Endothelial cell of umbilical vein (primary cell): ENCODE data around the gene SPON2. TPM values are rescaled to one million over a fixed set of nuclear protein-coding genes. Genes with fewer than 3 reads are reported as not detected.

Experiments used
- BruUV-seq: library from RNA; stranded (reverse); fragments of 400-500 nt; replicated peaks from 2 replicates; lab custom pipeline; 2021; lab: Mats Ljungman, UMichigan
- CTCF ChIA-PET: fragments of 300-600, 350-600 bp; sonication (Branson Sonifier 250); formaldehyde crosslinking; loops from one replicate; lab custom pipeline; 2021; ENCODE audit warnings: antibody characterized with exemption, inconsistent platforms; lab: Charles Lee
- POLR2A ChIA-PET: fragments of 300-600, 350-600 bp; sonication (Branson Sonifier 250); formaldehyde crosslinking; loops from one replicate; lab custom pipeline; 2021; ENCODE audit warnings: antibody characterized with exemption, inconsistent platforms; lab: Charles Lee
- DNase-seq: peaks from one replicate; pipeline ENCODE4 v3.0.0-alpha.2; 2011; ENCODE audit warnings: low read depth, low spot score
- FAIRE-seq: peaks from 2 replicates; lab custom pipeline; 2011; peaks lifted over from hg19 to GRCh38; lab: Jason Lieb, UNC
- H2AFZ ChIP-seq: 2 replicates; pipeline ENCODE4 v1.6.0; 2012; ENCODE audit warnings: low read depth, low read length, control low read depth, inconsistent platforms
- H3K27ac ChIP-seq: 2 replicates; pipeline ENCODE4 v1.5.1; 2011; ENCODE audit warnings: low read depth, mild to moderate bottlenecking, control low read depth, low read length, moderate library complexity; ENCODE audit not compliant: insufficient read depth
- H3K27me3 ChIP-seq, 2 experiments: 2 replicates each; pipeline versions ENCODE4 v1.6.0 to v1.6.1; 2011; ENCODE audit warnings: low read length in 2 of 2, mixed read lengths in 1 of 2; ENCODE audit not compliant: control insufficient read depth in 2 of 2, insufficient read depth in 2 of 2
- H3K36me3 ChIP-seq, 2 experiments: 2 replicates in 1 of 2; 3 replicates in 1 of 2; pipeline ENCODE4 v1.5.1; 2011; ENCODE audit warnings: low read length in 2 of 2, mild to moderate bottlenecking in 1 of 2, moderate library complexity in 1 of 2; ENCODE audit not compliant: control insufficient read depth in 2 of 2, insufficient read depth in 2 of 2; ENCODE audit errors: extremely low read depth in 1 of 2
- H3K4me1 ChIP-seq: 3 replicates; pipeline ENCODE4 v1.5.1; 2011; ENCODE audit warnings: mild to moderate bottlenecking, low read length; ENCODE audit not compliant: control insufficient read depth, insufficient read depth; ENCODE audit errors: extremely low read depth
- H3K4me2 ChIP-seq: 2 replicates; pipeline ENCODE4 v1.6.1; 2011; ENCODE audit warnings: low read length, control low read depth, mixed read lengths; ENCODE audit not compliant: insufficient read depth
- H3K4me3 ChIP-seq, 3 experiments: fragments of 200-600 bp in 1 of 3; sonication (generic), shearing (Covaris generic) in 1 of 3; replicated peaks in 1 of 3; 2 replicates each; pipeline ENCODE4 v1.5.1; 2011 to 2016; ENCODE audit warnings: control low read depth in 3 of 3, low read length in 3 of 3, mild to moderate bottlenecking in 2 of 3, inconsistent platforms in 1 of 3, low read depth in 1 of 3, moderate library complexity in 1 of 3; ENCODE audit not compliant: insufficient read depth in 1 of 3
- H3K79me2 ChIP-seq: 2 replicates; pipeline ENCODE4 v1.6.0; 2012; ENCODE audit warnings: low read length, inconsistent platforms; ENCODE audit not compliant: control insufficient read depth, insufficient read depth
- H3K9ac ChIP-seq: replicated peaks from 2 replicates; pipeline ENCODE3; 2011; ENCODE audit warnings: low read length, control low read depth; ENCODE audit not compliant: insufficient read depth; ENCODE audit errors: extremely low read depth
- H3K9me1 ChIP-seq: replicated peaks from 3 replicates; pipeline ENCODE4 v1.6.0; 2011; ENCODE audit warnings: mild to moderate bottlenecking, low read length; ENCODE audit not compliant: control insufficient read depth, insufficient read depth; ENCODE audit errors: extremely low read depth
- H3K9me3 ChIP-seq: replicated peaks from 2 replicates; pipeline ENCODE4 v1.5.1; 2012; ENCODE audit warnings: low read length, inconsistent platforms; ENCODE audit not compliant: control insufficient read depth, insufficient read depth
- H4K20me1 ChIP-seq: replicated peaks from 2 replicates; pipeline ENCODE3; 2011; ENCODE audit warnings: mild to moderate bottlenecking, low read length; ENCODE audit not compliant: control insufficient read depth, insufficient read depth; ENCODE audit errors: extremely low read depth
- EZH2 ChIP-seq: IDR thresholded peaks from 2 replicates; pipeline ENCODE4 v1.6.1; 2012; ENCODE audit warnings: borderline replicate concordance, low read depth, mild to moderate bottlenecking, moderate library complexity, low read length, inconsistent platforms; ENCODE audit not compliant: severe bottlenecking
- FOS ChIP-seq: IDR thresholded peaks from 2 replicates; pipeline ENCODE4 v1.6.1; 2011; ENCODE audit warnings: mild to moderate bottlenecking, low read length, moderate library complexity, borderline replicate concordance; ENCODE audit not compliant: insufficient read depth
- GATA2 ChIP-seq: IDR thresholded peaks from 2 replicates; pipeline ENCODE4 v1.7.0; 2011; ENCODE audit warnings: low read depth, mild to moderate bottlenecking, moderate library complexity, mixed read lengths, low read length; ENCODE audit not compliant: insufficient read length, insufficient read depth
- JUN ChIP-seq: IDR thresholded peaks from 2 replicates; pipeline ENCODE4 v1.6.1; 2011; ENCODE audit warnings: borderline replicate concordance, low read depth; ENCODE audit not compliant: insufficient read length, insufficient read depth
- MYC ChIP-seq: IDR thresholded peaks from one replicate; pipeline ENCODE4 v1.6.1; 2011; ENCODE audit warnings: mild to moderate bottlenecking, low read depth, low read length
- POLR2A ChIP-seq: IDR thresholded peaks from 2 replicates; pipeline ENCODE4 v1.6.1; 2012; ENCODE audit warnings: low read depth, mild to moderate bottlenecking, control low read depth, low read length
- POLR2AphosphoS5 ChIP-seq: IDR thresholded peaks from 2 replicates; pipeline ENCODE4 v1.6.1; 2012; ENCODE audit warnings: low read depth, mild to moderate bottlenecking, control low read depth, low read length, moderate library complexity; ENCODE audit not compliant: insufficient read depth
- dilution Hi-C: fragments of 300-500 bp; cut with MboI; formaldehyde crosslinking; loops from one replicate; pipeline ENCODE4 v1.15.0; 2019; ENCODE audit warnings: low sequenced_read_pairs; ENCODE audit not compliant: extremely low pct_ligation_motif_present
- intact Hi-C: fragments of 100-400 bp; cut with micrococcal nuclease; formaldehyde crosslinking; loops from one replicate; pipeline ENCODE4 v1.10.0; 2022
- polyA plus RNA-seq, 4 experiments: library from polyadenylated mRNA; depleted of rRNA in 3 of 4; stranded (reverse) in 3 of 4; unstranded in 1 of 4; fragments of >200 nt; gene quantifications; 2 replicates each; pipeline versions ENCODE4 v1.2.1 to v1.2.3, GENCODE V29; 2011 to 2012; ENCODE audit warnings: missing spikeins in 1 of 4
- total RNA-seq: library from RNA; stranded (reverse); gene quantifications from 2 replicates; pipeline ENCODE4 v1.2.3, GENCODE V29; 2021
- TF ChIP-seq, protein P1 (sequence below): IDR thresholded peaks from 2 replicates; pipeline ENCODE4 v1.6.1; 2011; ENCODE audit not compliant: insufficient read depth, insufficient read length
- TF ChIP-seq, protein P2 (sequence below), 2 donors: IDR thresholded peaks; 1 replicate in 1 of 2; 2 replicates in 1 of 2; pipeline ENCODE4 v1.5.1; 2011; ENCODE audit warnings: low read length in 2 of 2, mild to moderate bottlenecking in 2 of 2, moderate library complexity in 2 of 2, control low read depth in 1 of 2, inconsistent platforms in 1 of 2, low read depth in 1 of 2; ENCODE audit not compliant: insufficient read depth in 1 of 2; ENCODE audit errors: extremely low read depth in 1 of 2

Gene SPON2
- total and polyA plus RNA-seq, 2 donors (not counting 3 experiments of a cell fraction or from before 2014, with no cell fraction given), result 0.04 TPM; not detected in 1

DNA sequence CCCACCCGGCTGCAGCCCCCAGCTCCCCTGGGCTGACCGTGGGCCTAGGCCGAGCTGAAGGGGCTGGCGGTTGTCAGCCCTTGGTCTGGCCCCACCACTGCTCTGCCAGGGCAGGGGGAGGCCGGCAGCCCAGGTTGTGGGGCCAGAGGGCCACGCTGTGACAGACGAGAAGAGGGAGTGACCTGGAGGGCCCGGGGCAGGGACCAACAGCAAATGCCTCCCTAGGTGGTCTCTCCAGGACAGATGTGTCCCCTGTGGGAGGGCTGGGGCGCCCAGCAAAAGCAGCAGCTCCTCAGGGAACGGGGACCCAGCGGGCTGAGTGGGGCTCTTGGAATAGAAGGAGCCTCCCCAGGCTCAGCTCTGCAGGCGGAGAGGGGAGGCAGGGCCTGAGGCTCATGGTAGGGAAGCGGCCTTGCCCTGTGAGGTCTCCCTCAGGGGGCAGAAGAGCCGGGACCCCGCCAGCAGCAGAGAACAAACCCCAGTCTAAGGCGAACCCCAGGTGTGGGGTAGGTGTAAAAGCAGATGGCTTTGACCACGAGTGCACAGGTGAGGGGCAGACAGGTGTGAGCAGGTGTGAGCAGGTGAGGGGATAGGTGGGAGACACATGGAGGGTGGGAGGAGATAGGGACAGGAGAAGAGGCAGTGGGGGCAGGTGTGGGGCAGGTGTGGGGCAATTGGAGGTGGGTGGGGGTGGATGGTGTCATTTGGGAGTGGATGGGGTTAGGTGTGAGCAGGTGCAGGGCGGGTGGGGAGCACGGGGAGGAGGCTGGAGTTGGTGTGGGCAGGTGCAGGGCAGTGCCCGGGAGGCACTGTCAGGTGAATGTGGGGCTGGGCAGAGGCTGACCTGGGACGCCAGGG is 34.1 kb upstream of the SPON2 start:
- H3K9me1 ChIP-seq, result no peaks in the 10 kb centered on the region
- POLR2A ChIA-PET, result no interaction called here
- no peaks in the 10 kb centered on the region for H3K36me3 ChIP-seq
- dilution Hi-C loops (no loop called here), intact Hi-C loops (no loop called here)
- no peaks in the 10 kb centered on the region for H3K9me3 ChIP-seq
- no peaks in the 10 kb centered on the region for H3K79me2 ChIP-seq
- no peak for DNase-seq
- H3K4me3 ChIP-seq, result no peak overlapping the region
- BruUV-seq, result no TSS peak
- no peak for FAIRE-seq
- H2AFZ ChIP-seq, result no peak overlapping the region
- H3K4me1 ChIP-seq, result no peaks in the 10 kb centered on the region
- H4K20me1 ChIP-seq, result no peaks in the 10 kb centered on the region
- CTCF ChIA-PET, result interaction anchor here (0.9 to 1.1 kb wide), 2 partner anchors 10 to 28 kb away, joined by 3 read pairs; no protein-coding TSS in a partner anchor
- H3K4me2 ChIP-seq, result no peak overlapping the region
- no peaks in the 10 kb centered on the region for H3K27me3 ChIP-seq
- TF ChIP-seq POLR2AphosphoS5 (no peak), POLR2A (no peak), GATA2 (no peak), MYC (no peak), JUN (no peak), FOS (no peak), EZH2 (no peak)
- TF ChIP-seq, protein P1, sequence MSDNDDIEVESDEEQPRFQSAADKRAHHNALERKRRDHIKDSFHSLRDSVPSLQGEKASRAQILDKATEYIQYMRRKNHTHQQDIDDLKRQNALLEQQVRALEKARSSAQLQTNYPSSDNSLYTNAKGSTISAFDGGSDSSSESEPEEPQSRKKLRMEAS, result no peak
- TF ChIP-seq, protein P2, sequence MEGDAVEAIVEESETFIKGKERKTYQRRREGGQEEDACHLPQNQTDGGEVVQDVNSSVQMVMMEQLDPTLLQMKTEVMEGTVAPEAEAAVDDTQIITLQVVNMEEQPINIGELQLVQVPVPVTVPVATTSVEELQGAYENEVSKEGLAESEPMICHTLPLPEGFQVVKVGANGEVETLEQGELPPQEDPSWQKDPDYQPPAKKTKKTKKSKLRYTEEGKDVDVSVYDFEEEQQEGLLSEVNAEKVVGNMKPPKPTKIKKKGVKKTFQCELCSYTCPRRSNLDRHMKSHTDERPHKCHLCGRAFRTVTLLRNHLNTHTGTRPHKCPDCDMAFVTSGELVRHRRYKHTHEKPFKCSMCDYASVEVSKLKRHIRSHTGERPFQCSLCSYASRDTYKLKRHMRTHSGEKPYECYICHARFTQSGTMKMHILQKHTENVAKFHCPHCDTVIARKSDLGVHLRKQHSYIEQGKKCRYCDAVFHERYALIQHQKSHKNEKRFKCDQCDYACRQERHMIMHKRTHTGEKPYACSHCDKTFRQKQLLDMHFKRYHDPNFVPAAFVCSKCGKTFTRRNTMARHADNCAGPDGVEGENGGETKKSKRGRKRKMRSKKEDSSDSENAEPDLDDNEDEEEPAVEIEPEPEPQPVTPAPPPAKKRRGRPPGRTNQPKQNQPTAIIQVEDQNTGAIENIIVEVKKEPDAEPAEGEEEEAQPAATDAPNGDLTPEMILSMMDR (IDR thresholded peaks at IDR 0.05; ENCODE audit: extremely low read depth in 1 of 2, insufficient read depth in 1 of 2, low read depth in 1 of 2, low read length in 2 of 2), result no peak
- no peak overlapping the region for H3K9ac ChIP-seq
- H3K27ac ChIP-seq, result no peak overlapping the region
